IMR-90 (cell line): ENCODE measurements around the gene GRB2. TPM values are rescaled to one million over a fixed set of nuclear protein-coding genes. Genes with fewer than 3 reads are reported as not detected.
"Not testable (repeated sequence)": the region's sequence is repeated elsewhere in the genome, so short reads cannot be mapped to it uniquely, and the experiment has no call there.

Experiments used
- ATAC-seq: fragments of 200-7000 bp; cut with Tn5 transposase; 2 replicates; pipeline ENCODE4 v1.9.1; 2020; ENCODE audit warnings: low read depth, mild to moderate bottlenecking, moderate library complexity
- BruUV-seq: library from RNA; stranded (reverse); fragments of 400-500 nt; replicated peaks from 2 replicates; lab custom pipeline; 2021; lab: Mats Ljungman, UMichigan
- CTCF ChIA-PET: fragments of 300-600 bp; formaldehyde crosslinking; extraction: SDS; loops from one replicate; lab custom pipeline; 2021; ENCODE audit warnings: antibody characterized with exemption; lab: Yijun Ruan, JAX
- POLR2A ChIA-PET: fragments of 300-600 bp; sonication (Branson Sonifier 250); formaldehyde crosslinking; loops from one replicate; lab custom pipeline; 2022; ENCODE audit warnings: antibody characterized with exemption; ENCODE audit not compliant: unreplicated experiment; lab: Charles Lee
- DNase-seq: peaks from one replicate; pipeline ENCODE4 v3.0.0; 2013
- H2AFZ ChIP-seq: replicated peaks from 2 replicates; pipeline ENCODE3; 2013; ENCODE audit warnings: low read length, mild to moderate bottlenecking; ENCODE audit not compliant: poor library complexity
- H2AK5ac ChIP-seq: 2 replicates; pipeline ENCODE4 v1.6.1; 2013; ENCODE audit warnings: low read depth, low read length, inconsistent platforms
- H2AK9ac ChIP-seq: replicated peaks from 2 replicates; pipeline ENCODE3; 2013; ENCODE audit warnings: mild to moderate bottlenecking, low read depth, low read length, moderate library complexity; ENCODE audit not compliant: poor library complexity
- H2BK120ac ChIP-seq: 2 replicates; pipeline ENCODE4 v1.6.1; 2013; ENCODE audit warnings: low read depth, low read length, inconsistent platforms
- H2BK15ac ChIP-seq: 3 replicates; pipeline ENCODE4 v1.6.1; 2013; ENCODE audit warnings: low read depth, low read length, inconsistent platforms
- H2BK20ac ChIP-seq: 2 replicates; pipeline ENCODE4 v1.6.1; 2013; ENCODE audit warnings: low read depth, mild to moderate bottlenecking, inconsistent platforms, low read length, moderate library complexity
- H2BK5ac ChIP-seq: 2 replicates; pipeline ENCODE4 v1.6.1; 2013; ENCODE audit warnings: mild to moderate bottlenecking, low read depth, low read length, inconsistent platforms; ENCODE audit not compliant: poor library complexity, severe bottlenecking
- H3K14ac ChIP-seq: replicated peaks from 2 replicates; pipeline ENCODE4 v1.6.1; 2013; ENCODE audit warnings: low read depth, low read length, inconsistent platforms
- H3K18ac ChIP-seq: 2 replicates; pipeline ENCODE4 v1.6.1; 2013; ENCODE audit warnings: low read depth, low read length, control low read depth
- H3K23ac ChIP-seq: 2 replicates; pipeline ENCODE4 v1.6.1; 2013; ENCODE audit warnings: low read depth, low read length, inconsistent platforms
- H3K27ac ChIP-seq: 2 replicates; pipeline ENCODE4 v1.5.1; 2013; ENCODE audit warnings: mild to moderate bottlenecking, control low read depth, low read length; ENCODE audit not compliant: insufficient read depth
- H3K27me3 ChIP-seq: 2 replicates; pipeline ENCODE4 v1.6.1; 2013; ENCODE audit warnings: low read length; ENCODE audit not compliant: control insufficient read depth, insufficient read depth
- H3K36me3 ChIP-seq: 2 replicates; pipeline ENCODE4 v1.6.1; 2013; ENCODE audit warnings: low read length, mixed read lengths; ENCODE audit not compliant: control insufficient read depth, insufficient read depth
- H3K4ac ChIP-seq: 2 replicates; pipeline ENCODE4 v1.6.1; 2013; ENCODE audit warnings: low read depth, low read length, inconsistent platforms
- H3K4me1 ChIP-seq: 2 replicates; pipeline ENCODE4 v1.6.1; 2013; ENCODE audit warnings: low read length, mixed read lengths; ENCODE audit not compliant: control insufficient read depth, insufficient read depth
- H3K4me2 ChIP-seq: 2 replicates; pipeline ENCODE4 v1.6.1; 2013; ENCODE audit warnings: low read depth, mild to moderate bottlenecking, control low read depth, low read length, moderate library complexity
- H3K4me3 ChIP-seq: 2 replicates; pipeline ENCODE4 v1.5.1; 2013; ENCODE audit warnings: low read depth, mild to moderate bottlenecking, control low read depth, low read length, moderate library complexity; ENCODE audit not compliant: insufficient read depth
- H3K56ac ChIP-seq: 2 replicates; pipeline ENCODE4 v1.6.1; 2013; ENCODE audit warnings: low read length, inconsistent platforms; ENCODE audit not compliant: insufficient read depth; ENCODE audit errors: extremely low read depth
- H3K79me1 ChIP-seq, 2 experiments: 2 replicates each; pipeline ENCODE4 v1.6.1; 2013; ENCODE audit warnings: low read length in 2 of 2, inconsistent platforms in 1 of 2, low read depth in 1 of 2
- H3K9ac ChIP-seq: 2 replicates; pipeline ENCODE4 v1.6.1; 2013; ENCODE audit warnings: low read depth, low read length, control low read depth
- H3K9me1 ChIP-seq: 2 replicates; pipeline ENCODE4 v1.6.1; 2013; ENCODE audit warnings: low read length, inconsistent platforms; ENCODE audit not compliant: insufficient read depth
- H3K9me3 ChIP-seq: 2 replicates; pipeline ENCODE4 v1.6.1; 2013; ENCODE audit warnings: low read length; ENCODE audit not compliant: control insufficient read depth, insufficient read depth
- H4K20me1 ChIP-seq: 2 replicates; pipeline ENCODE4 v1.6.1; 2013; ENCODE audit warnings: low read length, inconsistent platforms; ENCODE audit not compliant: insufficient read depth
- H4K5ac ChIP-seq: 2 replicates; pipeline ENCODE4 v1.6.1; 2013; ENCODE audit warnings: mild to moderate bottlenecking, low read depth, low read length, control low read depth
- H4K8ac ChIP-seq, 2 experiments: 2 replicates each; pipeline ENCODE4 v1.6.1; 2013; ENCODE audit warnings: low read depth in 2 of 2, low read length in 2 of 2, control low read depth in 1 of 2, inconsistent platforms in 1 of 2
- H4K91ac ChIP-seq: 2 replicates; pipeline ENCODE4 v1.6.1; 2013; ENCODE audit warnings: low read depth, low read length, inconsistent platforms; ENCODE audit not compliant: insufficient read depth
- CEBPB ChIP-seq: IDR thresholded peaks from 2 replicates; pipeline ENCODE4 v1.6.1; 2012; ENCODE audit warnings: low read depth, low read length, improper control_type of control experiment
- WGBS, 2 experiments: methylation state at CpG; one replicate each; pipeline versions ENCODE4 v1.1.5 to v1.1.7; 2013; ENCODE audit warnings: missing lambda C conversion rate in 2 of 2; ENCODE audit not compliant: insufficient read length in 1 of 2; ENCODE audit errors: extremely low coverage in 2 of 2; 5-methylcytosine and 5-hydroxymethylcytosine counted together
- dilution Hi-C: fragments of 300-500 bp; cut with HindIII; formaldehyde crosslinking; loops from one replicate; pipeline ENCODE4 v1.14.3; 2018; ENCODE audit warnings: low sequenced_read_pairs; ENCODE audit not compliant: unreplicated experiment
- in situ Hi-C: fragments of 300-500 bp; cut with MboI; formaldehyde crosslinking; loops from 3 replicates; pipeline ENCODE4 v1.14.3; 2019; ENCODE audit warnings: low sequenced_read_pairs, inconsistent platforms, mixed read lengths
- intact Hi-C: fragments of 100-400 bp; cut with micrococcal nuclease; formaldehyde crosslinking; loops from 2 replicates; pipeline ENCODE4 v1.10.0; 2022
- polyA plus RNA-seq, 3 experiments: library from polyadenylated mRNA; depleted of rRNA; stranded (reverse); fragments of >200 nt; gene quantifications; 2 replicates each; pipeline ENCODE4 v1.2.3, GENCODE V29; 2012; ENCODE audit warnings: low replicate concordance in 1 of 3
- total RNA-seq: library from RNA; depleted of rRNA; stranded (reverse); fragments of >200 nt; gene quantifications from 2 replicates; pipeline ENCODE4 v1.2.3, GENCODE V29; 2012

The GRB2 gene
- total and polyA plus RNA-seq, 2 of the 4 experiments (the other 2 are of a cell fraction): 49.3 to 62.1 TPM

DNA sequence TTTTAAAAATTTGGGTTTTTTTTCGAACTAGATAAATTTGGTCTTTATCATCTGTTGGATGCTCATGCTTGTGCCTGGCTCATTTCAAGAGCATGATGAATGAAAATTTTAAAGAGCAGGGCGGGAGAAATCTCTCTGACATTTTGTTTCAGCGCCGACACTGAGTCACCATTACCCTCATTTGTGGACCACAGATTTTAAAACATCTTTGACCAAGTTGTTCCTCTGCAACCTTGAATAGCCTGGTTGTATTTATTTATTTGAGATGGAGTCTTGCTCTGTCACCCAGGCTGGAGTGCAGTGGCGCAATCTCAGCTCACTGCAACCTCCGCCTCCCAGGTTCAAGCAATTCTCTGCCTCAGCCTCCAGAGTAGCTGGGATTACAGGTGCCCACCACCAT lies 29.0 kb upstream of the GRB2 start:
- H2BK5ac ChIP-seq, H2AK5ac ChIP-seq, in situ Hi-C loops, H2AFZ ChIP-seq, H3K27me3 ChIP-seq, BruUV-seq, dilution Hi-C loops, H3K56ac ChIP-seq, H3K4me2 ChIP-seq, H3K18ac ChIP-seq, H4K8ac ChIP-seq, H3K9me3 ChIP-seq, H3K9me1 ChIP-seq, H2BK20ac ChIP-seq, H3K14ac ChIP-seq, H4K20me1 ChIP-seq, H4K91ac ChIP-seq, H3K4ac ChIP-seq, H2AK9ac ChIP-seq, H3K9ac ChIP-seq, H2BK120ac ChIP-seq, H2BK15ac ChIP-seq, H4K5ac ChIP-seq, H3K79me1 ChIP-seq, H3K36me3 ChIP-seq, H3K27ac ChIP-seq, H3K4me3 ChIP-seq, H3K23ac ChIP-seq, POLR2A ChIA-PET, H3K4me1 ChIP-seq: not testable (repeated sequence)
- ATAC-seq (peak; percentile 61), DNase-seq (peak; percentile 52)
- peak; percentile 47 for TF ChIP-seq CEBPB
- intact Hi-C loops: loop anchor here (5.0 kb wide), 1 partner anchor 33 kb away; no protein-coding TSS in a partner anchor
- WGBS, 2 experiments: no CpG with 5 or more reads among the region's 6 CpGs
- CTCF ChIA-PET: interaction anchor here (0.5 to 0.7 kb wide), 2 partner anchors 144 to 1012 kb away, joined by 3 to 4 read pairs; no protein-coding TSS in a partner anchor
